Right lobe of liver (tissue), 4 donors: ENCODE data around the gene ITPR2.
"Not testable (repeated sequence)": the region's sequence is repeated elsewhere in the genome, so short reads cannot be mapped to it uniquely, and the experiment has no call there.

Source experiments
- POLR2A ChIP-seq: fragments of 450-650 bp; IDR thresholded peaks from one replicate; pipeline ENCODE4 v1.6.1; 2017; ENCODE audit warnings: antibody characterized with exemption, mild to moderate bottlenecking
- TF ChIP-seq, protein P1 (sequence below), 4 donors: fragments of 200-600 bp in 3 of 4; fragments of 450-650 bp in 1 of 4; IDR thresholded peaks; one replicate each; pipeline versions ENCODE4 v1.5.1 to v1.8.0; 2016 to 2022; ENCODE audit warnings: antibody characterized with exemption in 4 of 4, mild to moderate bottlenecking in 2 of 4
- donor health status: DM: no; HTN: no; CAD: no.
- donor health status: DM: no; HTN: no; CAD: no.
- donor health status: DM: no; HTN: yes; CAD: no.

DNA sequence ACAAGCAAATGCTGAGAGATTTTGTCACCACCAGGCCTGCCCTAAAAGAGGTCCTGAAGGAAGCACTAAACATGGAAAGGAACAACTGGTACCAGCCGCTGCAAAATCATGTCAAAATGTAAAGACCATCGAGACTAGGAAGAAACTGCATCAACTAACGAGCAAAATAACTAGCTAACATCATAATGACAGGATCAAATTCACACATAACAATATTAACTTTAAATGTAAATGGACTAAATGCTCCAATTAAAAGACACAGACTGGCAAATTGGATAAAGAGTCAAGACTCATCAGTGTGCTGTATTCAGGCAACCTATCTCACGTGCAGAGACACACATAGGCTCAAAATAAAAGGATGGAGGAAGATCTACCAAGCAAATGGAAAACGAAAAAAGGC, 161.5 kb downstream of the ITPR2 start:
- not testable (repeated sequence) for TF ChIP-seq POLR2A
- TF ChIP-seq, protein P1, sequence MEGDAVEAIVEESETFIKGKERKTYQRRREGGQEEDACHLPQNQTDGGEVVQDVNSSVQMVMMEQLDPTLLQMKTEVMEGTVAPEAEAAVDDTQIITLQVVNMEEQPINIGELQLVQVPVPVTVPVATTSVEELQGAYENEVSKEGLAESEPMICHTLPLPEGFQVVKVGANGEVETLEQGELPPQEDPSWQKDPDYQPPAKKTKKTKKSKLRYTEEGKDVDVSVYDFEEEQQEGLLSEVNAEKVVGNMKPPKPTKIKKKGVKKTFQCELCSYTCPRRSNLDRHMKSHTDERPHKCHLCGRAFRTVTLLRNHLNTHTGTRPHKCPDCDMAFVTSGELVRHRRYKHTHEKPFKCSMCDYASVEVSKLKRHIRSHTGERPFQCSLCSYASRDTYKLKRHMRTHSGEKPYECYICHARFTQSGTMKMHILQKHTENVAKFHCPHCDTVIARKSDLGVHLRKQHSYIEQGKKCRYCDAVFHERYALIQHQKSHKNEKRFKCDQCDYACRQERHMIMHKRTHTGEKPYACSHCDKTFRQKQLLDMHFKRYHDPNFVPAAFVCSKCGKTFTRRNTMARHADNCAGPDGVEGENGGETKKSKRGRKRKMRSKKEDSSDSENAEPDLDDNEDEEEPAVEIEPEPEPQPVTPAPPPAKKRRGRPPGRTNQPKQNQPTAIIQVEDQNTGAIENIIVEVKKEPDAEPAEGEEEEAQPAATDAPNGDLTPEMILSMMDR (IDR thresholded peaks at IDR 0.05), result not testable (repeated sequence)
